ENCODE data around the gene NOTCH4.
"Not testable (repeated sequence)": the region's sequence is repeated elsewhere in the genome, so short reads cannot be mapped to it uniquely, and the experiment has no call there.

The NOTCH4 gene

DNA sequence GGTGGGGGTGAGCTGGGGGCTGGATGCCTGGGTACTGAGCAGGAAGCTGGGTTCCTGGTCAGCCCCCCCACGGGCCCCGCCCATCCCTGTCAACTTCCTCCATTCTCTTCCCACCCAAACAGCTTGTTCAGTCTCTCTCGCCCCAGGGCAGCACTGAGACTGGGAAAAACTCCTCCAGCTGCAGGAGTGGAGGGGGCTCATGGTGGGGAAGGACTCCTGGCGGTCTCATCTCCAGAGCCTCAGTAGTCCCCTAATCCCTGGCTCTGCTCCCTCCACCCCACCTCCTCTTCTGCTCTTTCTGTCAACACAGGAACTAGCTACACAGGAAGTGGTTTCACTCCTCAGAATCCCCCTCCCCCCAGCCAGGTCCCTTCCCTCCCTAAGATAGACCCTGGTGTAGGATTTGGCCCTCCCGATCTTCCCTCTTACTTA lies 31.2 kb downstream of the NOTCH4 start, which contains the start of gene GPSM3:
GPSM3 (minus strand) TSS at position 36 of the 432 bp plus-strand sequence. CDS start 130 bp downstream, outside the sequence.
- peak; percentile 51 for DNase-seq

DNA sequence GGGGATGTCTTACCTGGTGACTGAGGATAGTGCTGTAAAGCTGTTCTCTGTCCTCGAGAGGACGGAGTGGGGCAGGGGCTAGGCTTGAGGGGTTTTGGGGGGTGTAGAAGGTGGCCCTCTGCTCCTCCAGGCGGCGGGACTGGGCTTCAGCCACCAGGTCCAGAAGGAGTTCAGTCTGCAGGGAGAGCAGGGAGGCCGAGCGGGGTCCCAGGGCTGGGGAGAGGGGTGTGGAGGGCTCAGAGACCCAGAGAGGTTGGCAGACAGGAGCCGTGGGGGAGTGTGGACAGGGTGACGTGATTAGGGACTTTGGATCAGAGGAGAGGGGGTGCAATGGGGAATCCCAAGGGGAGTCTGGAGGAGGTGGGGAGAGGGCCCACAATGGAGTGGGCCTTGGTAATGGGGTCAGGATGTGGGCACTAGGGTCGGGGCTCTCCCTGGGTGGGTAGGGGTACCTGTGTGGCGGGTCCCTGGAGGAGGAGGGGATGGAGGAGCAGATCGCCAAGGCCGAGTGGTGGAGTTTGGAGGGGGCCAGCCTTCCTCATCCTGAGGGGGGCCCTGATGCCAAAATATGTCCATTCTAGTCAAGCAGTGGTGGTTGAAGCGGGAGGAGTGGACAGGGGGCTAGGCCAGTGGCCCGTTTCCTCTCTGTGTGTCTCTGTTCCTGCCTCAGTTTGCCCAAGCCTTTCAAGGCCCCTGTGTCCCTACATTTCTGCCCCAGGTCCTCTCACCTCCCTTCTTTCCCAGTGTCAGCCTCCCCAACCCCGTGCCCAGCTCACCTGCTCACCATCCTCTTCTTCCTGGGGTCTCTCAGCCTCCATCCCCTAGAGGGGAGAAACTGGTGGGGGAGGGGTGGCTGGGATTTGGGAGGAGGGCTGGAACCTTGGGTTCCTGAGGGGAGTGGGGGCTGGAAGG lies 31.9 kb downstream of the NOTCH4 start:
- no peak for DNase-seq

GRCh38 chr6:32190911-32191677 lies 32.8 kb downstream of the NOTCH4 start:
- no peak for DNase-seq

DNA sequence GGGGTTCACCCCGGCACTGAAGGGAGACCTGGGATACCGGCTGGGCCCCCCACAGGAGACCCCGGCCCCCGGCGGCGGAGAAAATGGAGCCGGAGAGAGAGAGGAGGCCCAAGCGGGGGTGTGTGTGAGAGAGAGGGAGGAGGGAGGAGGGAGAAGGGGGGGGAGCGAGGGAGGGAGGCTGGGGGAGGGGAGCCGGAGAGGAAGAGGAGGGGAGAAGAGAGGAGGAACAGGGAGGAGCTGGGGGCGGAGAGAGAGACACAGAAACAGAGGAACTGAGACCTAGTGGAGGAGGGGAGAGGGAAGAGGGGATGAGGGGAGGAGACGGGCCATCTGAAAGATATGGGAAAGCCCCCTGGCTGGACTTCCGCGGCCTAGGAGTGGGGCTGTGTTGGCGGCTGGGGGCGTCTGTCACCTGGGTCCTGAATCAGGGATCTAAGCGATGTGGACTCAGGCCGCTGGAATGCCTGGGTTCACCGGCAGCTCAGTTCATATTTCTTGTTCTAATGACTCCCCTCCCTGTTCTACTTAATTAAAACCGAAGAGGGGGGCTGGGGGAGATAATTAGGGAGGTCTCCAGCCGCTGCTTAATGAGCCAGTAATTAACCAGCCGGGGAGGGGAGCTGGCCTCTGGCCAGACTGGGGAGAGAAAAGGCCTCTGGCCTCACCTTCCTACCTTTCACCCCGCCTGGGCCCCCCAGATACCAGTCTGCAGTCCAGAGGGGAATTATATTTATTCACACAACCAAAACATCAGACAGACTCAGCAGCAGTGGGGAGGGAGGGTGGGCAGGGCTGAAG lies 33.6 kb downstream of the NOTCH4 start, which contains the start of gene PBX2:
PBX2 (minus strand) TSS at position 149 of the 798 bp plus-strand sequence. CDS start 287 bp downstream, outside the sequence.
- peak; percentile 79 for DNase-seq

DNA sequence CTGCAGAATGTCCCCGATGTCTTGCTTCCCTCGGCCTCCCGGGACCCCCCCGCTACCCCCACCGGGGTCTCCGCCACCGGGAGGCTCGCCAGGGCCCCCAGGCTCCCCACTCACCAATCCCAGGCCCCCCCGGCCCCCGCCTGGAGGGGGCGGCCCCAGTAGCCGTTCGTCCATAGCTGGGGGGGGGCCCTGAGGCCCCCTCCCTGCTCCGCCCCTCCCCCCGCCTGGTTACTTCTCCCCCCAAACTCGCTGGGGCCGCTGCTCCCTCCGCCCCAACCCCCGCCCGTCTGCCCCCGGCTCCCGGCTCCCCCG lies 34.2 kb downstream of the NOTCH4 start:
- no peak for DNase-seq

DNA sequence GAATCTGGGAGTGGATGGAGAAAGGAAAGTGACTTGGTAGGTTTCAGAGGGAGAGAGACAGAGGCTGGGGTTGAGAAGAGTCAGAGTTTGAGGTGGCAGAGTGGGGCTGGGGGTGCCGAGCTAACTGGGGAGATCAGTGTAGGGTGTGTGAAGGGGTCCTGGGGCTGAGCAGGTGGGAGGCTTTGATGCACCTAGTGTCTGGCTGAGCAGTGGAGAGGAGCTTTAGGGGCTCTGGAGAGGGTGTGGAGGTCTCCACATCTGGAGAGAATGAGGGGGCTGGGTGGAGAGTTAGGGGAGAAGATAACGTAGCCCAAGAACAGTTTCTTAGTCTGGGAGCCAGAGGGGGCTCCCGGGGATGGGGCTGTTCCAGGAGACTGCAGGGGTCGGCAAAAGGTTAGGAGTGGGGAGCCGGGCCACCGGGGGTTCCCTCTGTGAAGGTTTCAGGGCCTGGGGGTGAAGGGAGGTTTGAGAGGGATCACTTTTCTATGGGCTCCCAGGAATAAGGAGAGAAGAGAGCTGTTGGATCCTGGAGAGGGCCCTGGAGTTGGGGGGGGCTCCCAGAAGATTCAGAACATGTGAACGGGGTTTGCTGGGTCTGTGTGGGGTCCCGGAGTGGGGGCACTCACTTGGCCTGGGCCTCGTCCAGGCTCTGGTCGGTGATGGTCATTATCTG lies 34.7 kb downstream of the NOTCH4 start:
- no peak for DNase-seq

- DNase-seq: no peak
These were observed 35.3 kb downstream of the NOTCH4 start for GRCh38 chr6:32188381-32189068.

DNA sequence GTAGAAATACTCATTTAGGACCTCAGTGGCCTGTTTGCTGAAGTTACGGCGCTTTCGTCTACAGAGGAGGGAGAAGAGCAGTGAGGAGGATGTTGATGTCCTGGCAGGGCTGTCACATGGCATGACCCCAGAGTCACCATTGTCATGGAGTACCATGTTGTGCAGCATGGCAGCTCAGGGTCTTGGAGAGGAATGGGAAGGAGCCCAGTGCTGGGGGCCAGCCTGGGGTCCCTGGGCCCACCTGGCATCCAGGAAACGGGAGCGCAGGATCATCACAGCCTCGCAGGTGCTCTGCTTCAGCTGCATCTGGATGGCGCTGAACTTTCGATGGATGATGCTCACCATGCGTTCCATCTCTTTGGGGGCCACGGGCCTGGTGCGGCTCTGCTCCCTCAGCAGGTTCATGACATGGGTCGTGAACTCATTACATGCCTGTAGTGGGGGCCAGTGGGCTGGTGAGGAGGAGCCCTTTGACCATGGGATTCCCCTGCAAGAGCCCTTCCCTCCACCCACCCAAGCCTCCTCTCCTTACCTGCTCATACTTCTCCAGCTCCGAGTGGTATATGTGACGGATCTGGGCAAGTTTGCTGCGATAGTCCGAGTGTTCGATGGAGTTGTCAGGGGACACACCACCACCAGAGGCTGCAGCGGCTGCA lies 36.0 kb downstream of the NOTCH4 start:
- DNase-seq: not testable (repeated sequence)

GRCh38 chr6:32187009-32187709 lies 36.7 kb downstream of the NOTCH4 start:
- DNase-seq: no peak

DNA sequence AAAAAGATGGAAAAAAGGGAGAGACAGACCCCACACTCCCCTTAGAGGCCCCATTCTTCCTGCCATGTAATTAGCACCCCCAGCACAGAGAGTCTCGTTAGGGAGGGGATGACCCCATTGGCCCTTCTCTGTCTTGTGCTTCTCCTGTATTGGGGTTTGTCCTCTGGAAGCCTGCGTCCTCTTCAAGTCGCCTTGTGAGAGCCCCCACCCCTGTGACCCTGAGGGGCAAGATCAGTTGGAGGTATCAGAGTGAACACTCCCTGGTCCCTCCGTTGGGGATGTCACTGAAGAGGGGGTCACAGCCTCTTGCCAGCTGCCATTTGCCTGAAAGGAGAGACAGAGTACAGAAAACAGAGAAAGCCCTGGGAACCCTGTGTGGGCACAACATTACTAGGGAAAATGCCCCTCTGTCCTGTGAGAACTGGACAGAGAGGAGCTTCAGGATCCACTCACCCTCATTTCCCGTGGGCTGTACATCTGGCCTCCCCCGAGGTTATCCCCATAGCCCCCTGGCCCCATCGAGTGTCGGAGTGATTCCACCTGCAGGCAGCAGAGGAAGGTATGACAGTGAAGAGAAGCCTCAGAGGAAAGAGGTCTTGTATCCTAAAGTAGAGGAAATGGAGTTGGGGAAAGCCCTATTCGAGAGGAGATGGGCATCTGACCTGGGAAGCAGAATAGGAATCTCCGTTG lies 37.6 kb downstream of the NOTCH4 start:
- DNase-seq: not testable (repeated sequence)

- DNase-seq: peak; percentile 68
These were observed 38.2 kb downstream of the NOTCH4 start for GRCh38 chr6:32185681-32186131.

- DNase-seq: no peak
These were observed 39.7 kb downstream of the NOTCH4 start, which contains the start of gene AGER for GRCh38 chr6:32184084-32184640. Gene AGER (minus strand): TSS chr6:32184253. CDS start chr6:32184222, 31 bp downstream.

- no peak for DNase-seq
These were observed 40.3 kb downstream of the NOTCH4 start for GRCh38 chr6:32183483-32184083.

- DNase-seq: no peak
These were observed 40.8 kb downstream of the NOTCH4 start for GRCh38 chr6:32183030-32183429.

DNA sequence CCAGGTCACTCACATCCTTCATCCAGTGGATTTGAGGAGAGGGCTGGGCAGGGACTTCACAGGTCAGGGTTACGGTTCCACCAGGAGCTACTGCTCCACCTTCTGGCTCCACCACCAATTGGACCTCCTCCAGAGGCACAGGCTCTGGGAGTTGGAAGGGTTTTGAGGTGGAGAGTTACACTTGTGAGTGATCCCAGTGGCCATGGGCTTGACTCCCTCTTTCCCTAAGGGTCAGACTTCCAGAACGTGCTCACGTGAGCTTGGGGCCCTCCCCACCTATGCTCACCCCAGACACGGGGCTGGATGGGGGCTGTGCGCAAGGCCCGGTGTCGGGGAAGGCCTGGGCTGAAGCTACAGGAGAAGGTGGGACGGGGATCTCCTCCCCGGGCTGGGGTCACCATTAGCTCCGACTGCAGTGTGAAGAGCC lies 41.3 kb downstream of the NOTCH4 start:
- no peak for DNase-seq

DNA sequence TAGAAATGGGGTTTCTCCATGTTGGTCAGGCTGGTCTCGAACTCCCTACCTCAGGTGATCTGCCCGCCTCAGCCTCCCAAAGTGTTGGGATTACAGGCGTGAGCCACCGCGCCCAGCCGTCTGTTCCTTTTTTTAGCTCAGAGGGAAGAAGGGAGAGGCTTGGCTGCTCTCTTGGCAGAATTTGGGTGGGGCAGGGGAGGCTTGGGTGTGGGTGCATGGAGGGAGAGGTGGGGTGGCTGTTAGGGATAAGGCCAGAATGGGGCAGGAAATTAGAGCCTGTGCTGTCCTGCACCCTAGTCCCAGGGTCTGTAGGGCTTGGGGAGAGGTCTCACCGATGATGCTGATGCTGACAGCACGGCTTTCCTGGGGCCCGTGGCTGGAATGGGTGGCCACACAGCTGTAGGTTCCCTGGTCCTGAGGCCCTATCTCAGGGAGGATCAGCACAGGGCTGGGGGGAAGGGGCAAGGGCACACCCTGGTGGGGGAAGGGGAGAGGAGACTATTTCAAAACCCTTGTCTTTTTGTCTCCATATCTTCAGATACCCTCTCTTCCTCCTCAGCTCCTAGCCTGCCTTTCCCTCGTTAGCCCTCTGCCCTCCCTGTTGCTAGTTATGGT lies 41.8 kb downstream of the NOTCH4 start:
- DNase-seq: no peak

GRCh38 chr6:32181148-32181702 lies 42.6 kb downstream of the NOTCH4 start:
- no peak for DNase-seq

Data from stimulated activated CD4-positive, alpha-beta T cell treated with anti-CD3 and anti-CD28 coated beads, Interleukin-1b, Interleukin-23, amount 100 ng/mL, for 48 hours (primary cell).